ENCODE results near the gene TOP2B.

DNA sequence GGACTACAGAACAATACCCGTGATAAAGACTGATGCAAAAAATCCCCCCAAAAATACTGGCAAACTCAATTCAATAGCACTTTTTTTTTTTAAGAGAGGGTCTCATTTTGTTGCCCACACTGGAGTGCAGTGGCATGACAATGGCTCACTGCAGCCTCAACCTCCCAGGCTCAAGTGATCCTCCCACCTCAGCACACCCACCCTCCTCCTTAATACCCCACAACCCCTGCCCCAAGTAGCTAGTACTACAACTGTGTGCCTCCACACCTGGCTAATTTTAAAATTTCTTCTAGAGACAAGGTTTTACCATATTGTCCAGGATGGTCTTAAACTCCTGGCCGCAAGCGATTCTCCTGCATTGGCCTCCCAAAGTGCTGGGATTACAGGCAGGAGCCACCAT lies 11.4 kb downstream of the TOP2B start:
- TF ChIP-seq, protein P1, sequence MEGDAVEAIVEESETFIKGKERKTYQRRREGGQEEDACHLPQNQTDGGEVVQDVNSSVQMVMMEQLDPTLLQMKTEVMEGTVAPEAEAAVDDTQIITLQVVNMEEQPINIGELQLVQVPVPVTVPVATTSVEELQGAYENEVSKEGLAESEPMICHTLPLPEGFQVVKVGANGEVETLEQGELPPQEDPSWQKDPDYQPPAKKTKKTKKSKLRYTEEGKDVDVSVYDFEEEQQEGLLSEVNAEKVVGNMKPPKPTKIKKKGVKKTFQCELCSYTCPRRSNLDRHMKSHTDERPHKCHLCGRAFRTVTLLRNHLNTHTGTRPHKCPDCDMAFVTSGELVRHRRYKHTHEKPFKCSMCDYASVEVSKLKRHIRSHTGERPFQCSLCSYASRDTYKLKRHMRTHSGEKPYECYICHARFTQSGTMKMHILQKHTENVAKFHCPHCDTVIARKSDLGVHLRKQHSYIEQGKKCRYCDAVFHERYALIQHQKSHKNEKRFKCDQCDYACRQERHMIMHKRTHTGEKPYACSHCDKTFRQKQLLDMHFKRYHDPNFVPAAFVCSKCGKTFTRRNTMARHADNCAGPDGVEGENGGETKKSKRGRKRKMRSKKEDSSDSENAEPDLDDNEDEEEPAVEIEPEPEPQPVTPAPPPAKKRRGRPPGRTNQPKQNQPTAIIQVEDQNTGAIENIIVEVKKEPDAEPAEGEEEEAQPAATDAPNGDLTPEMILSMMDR (IDR thresholded peaks at IDR 0.05): no peak
- no peak for TF ChIP-seq POLR2A (IDR thresholded peaks at IDR 0.05)
- TF ChIP-seq EP300 (IDR thresholded peaks at IDR 0.05): no peak
- no peak for TF ChIP-seq POLR2AphosphoS5 (IDR thresholded peaks at IDR 0.05)

Measured in stomach (tissue), 4 donors.